Activated CD4-positive, alpha-beta memory T cell treated with anti-CD3 and anti-CD28 coated beads for 36 hours (primary cell): ENCODE data around the gene ACSL3. TPM values are rescaled to one million over a fixed set of nuclear protein-coding genes. Genes with fewer than 3 reads are reported as not detected.

Experiments used
- CTCF ChIA-PET: fragments of 350-600 bp; sonication (Branson Sonifier 250); formaldehyde crosslinking; loops from one replicate; lab custom pipeline; 2021; ENCODE audit warnings: antibody characterized with exemption, inconsistent platforms; lab: Charles Lee
- POLR2A ChIA-PET: fragments of 350-600 bp; sonication (Branson Sonifier 250); formaldehyde crosslinking; loops from one replicate; lab custom pipeline; 2021; ENCODE audit warnings: antibody characterized with exemption; lab: Charles Lee
- DNase-seq: peaks from one replicate; pipeline ENCODE4 v3.0.0-alpha.2; 2020
- H3K27ac Mint-ChIP-seq: one replicate; pipeline ENCODE4 v1.8.0; 2021; ENCODE audit warnings: mixed read lengths
- H3K27me3 Mint-ChIP-seq: one replicate; pipeline ENCODE4 v1.8.0; 2021; ENCODE audit warnings: mixed read lengths
- H3K36me3 Mint-ChIP-seq: one replicate; pipeline ENCODE4 v1.8.0; 2021; ENCODE audit warnings: mixed read lengths
- H3K4me1 Mint-ChIP-seq: one replicate; pipeline ENCODE4 v1.8.0; 2021; ENCODE audit warnings: low read depth, mixed read lengths
- H3K4me3 Mint-ChIP-seq: one replicate; pipeline ENCODE4 v1.8.0; 2021; ENCODE audit warnings: mild to moderate bottlenecking, mixed read lengths
- H3K9me3 Mint-ChIP-seq: one replicate; pipeline ENCODE4 v1.8.0; 2021; ENCODE audit warnings: mixed read lengths
- intact Hi-C: fragments of 100-400 bp; cut with micrococcal nuclease; formaldehyde crosslinking; loops from one replicate; pipeline ENCODE4 v1.15.1; 2023
- total RNA-seq, 2 experiments: library from RNA; stranded (reverse); gene quantifications; one replicate each; pipeline ENCODE4 v1.2.3, GENCODE V29; 2021

The ACSL3 gene
- total RNA-seq, 2 experiments from 2014 or later, result 48.7 to 57.2 TPM

- Mint-ChIP-seq H3K36me3 (no peaks in the 10 kb centered on the region), H3K9me3 (no peaks in the 10 kb centered on the region), H3K4me1 (peaks cover 21% of the 10 kb centered on the region), H3K4me3 (no peak overlapping the region), H3K27ac (no peak overlapping the region), H3K27me3 (no peaks in the 10 kb centered on the region)
- no peak for DNase-seq
- ChIA-PET CTCF (no interaction called here), POLR2A (no interaction called here)
- intact Hi-C loops, result no loop called here
Measured at GRCh38 chr2:222872551-222872950, 11.7 kb downstream of the ACSL3 start.

- Mint-ChIP-seq H3K27ac (no peak overlapping the region), H3K9me3 (no peaks in the 10 kb centered on the region), H3K27me3 (no peaks in the 10 kb centered on the region), H3K4me3 (no peak overlapping the region), H3K4me1 (peaks cover 35% of the 10 kb centered on the region), H3K36me3 (no peaks in the 10 kb centered on the region)
- intact Hi-C loops, result no loop called here
- ChIA-PET CTCF (interaction anchor here (1.4 kb wide), 1 partner anchor 28 kb away, joined by 4 read pairs; no protein-coding TSS in a partner anchor), POLR2A (no interaction called here)
- DNase-seq, result no peak
Measured at GRCh38 chr2:222875482-222875881, 14.6 kb downstream of the ACSL3 start.

GRCh38 chr2:222876947-222877346 is 16.1 kb downstream of the ACSL3 start:
- Mint-ChIP-seq H3K4me1 (peaks cover 35% of the 10 kb centered on the region), H3K27me3 (no peaks in the 10 kb centered on the region), H3K36me3 (no peaks in the 10 kb centered on the region), H3K4me3 (no peak overlapping the region), H3K27ac (no peak overlapping the region), H3K9me3 (no peaks in the 10 kb centered on the region)
- ChIA-PET CTCF (interaction anchor here (1.4 kb wide), 1 partner anchor 26 kb away, joined by 4 read pairs; no protein-coding TSS in a partner anchor), POLR2A (no interaction called here)
- no peak for DNase-seq
- intact Hi-C loops, result no loop called here

GRCh38 chr2:222877556-222878300 is 16.9 kb downstream of the ACSL3 start:
- no peaks in the 10 kb centered on the region for H3K27me3 Mint-ChIP-seq
- intact Hi-C loops, result no loop called here
- no peak overlapping the region for H3K27ac Mint-ChIP-seq
- ChIA-PET CTCF (interaction anchor here (0.9 kb wide), 1 partner anchor 13 kb away, joined by 3 read pairs; no protein-coding TSS in a partner anchor), POLR2A (no interaction called here)
- DNase-seq, result no peak
- no peaks in the 10 kb centered on the region for H3K36me3 Mint-ChIP-seq
- peaks cover 31% of the 10 kb centered on the region for H3K4me1 Mint-ChIP-seq
- no peaks in the 10 kb centered on the region for H3K9me3 Mint-ChIP-seq
- H3K4me3 Mint-ChIP-seq, result no peak overlapping the region

- H3K27me3 Mint-ChIP-seq, result no peaks in the 10 kb centered on the region
- POLR2A ChIA-PET, result no interaction called here
- H3K27ac Mint-ChIP-seq, result no peak overlapping the region
- intact Hi-C loops, result no loop called here
- DNase-seq, result no peak
- H3K9me3 Mint-ChIP-seq, result no peaks in the 10 kb centered on the region
- H3K4me3 Mint-ChIP-seq, result no peak overlapping the region
- H3K36me3 Mint-ChIP-seq, result no peaks in the 10 kb centered on the region
- CTCF ChIA-PET, result interaction anchor here (0.9 kb wide), 1 partner anchor 13 kb away, joined by 3 read pairs; no protein-coding TSS in a partner anchor
- peaks cover 31% of the 10 kb centered on the region for H3K4me1 Mint-ChIP-seq
Measured at GRCh38 chr2:222878301-222878876, 17.6 kb downstream of the ACSL3 start.

GRCh38 chr2:222878877-222879603 is 18.2 kb downstream of the ACSL3 start:
- CTCF ChIA-PET, result no interaction called here
- no peak overlapping the region for H3K4me3 Mint-ChIP-seq
- H3K27ac Mint-ChIP-seq, result no peak overlapping the region
- POLR2A ChIA-PET, result interaction anchor here (1.5 kb wide), 1 partner anchor 18 kb away, joined by 3 read pairs; the partner anchor contains the start of gene ACSL3
- peaks cover 31% of the 10 kb centered on the region for H3K4me1 Mint-ChIP-seq
- no peaks in the 10 kb centered on the region for H3K36me3 Mint-ChIP-seq
- intact Hi-C loops, result no loop called here
- no peak for DNase-seq
- no peaks in the 10 kb centered on the region for H3K27me3 Mint-ChIP-seq
- H3K9me3 Mint-ChIP-seq, result no peaks in the 10 kb centered on the region

- DNase-seq, result no peak
- H3K4me3 Mint-ChIP-seq, result no peak overlapping the region
- peaks cover 31% of the 10 kb centered on the region for H3K4me1 Mint-ChIP-seq
- CTCF ChIA-PET, result no interaction called here
- H3K9me3 Mint-ChIP-seq, result no peaks in the 10 kb centered on the region
- H3K36me3 Mint-ChIP-seq, result no peaks in the 10 kb centered on the region
- intact Hi-C loops, result no loop called here
- POLR2A ChIA-PET, result interaction anchor here (1.5 kb wide), 1 partner anchor 19 kb away, joined by 3 read pairs; the partner anchor contains the start of gene ACSL3
- H3K27me3 Mint-ChIP-seq, result no peaks in the 10 kb centered on the region
- H3K27ac Mint-ChIP-seq, result no peak overlapping the region
Measured at GRCh38 chr2:222879604-222879933, 18.7 kb downstream of the ACSL3 start.

GRCh38 chr2:222882484-222882928 is 21.7 kb downstream of the ACSL3 start:
- no peak overlapping the region for H3K4me3 Mint-ChIP-seq
- intact Hi-C loops, result no loop called here
- H3K27me3 Mint-ChIP-seq, result no peaks in the 10 kb centered on the region
- DNase-seq, result no peak
- peaks cover 25% of the 10 kb centered on the region for H3K4me1 Mint-ChIP-seq
- ChIA-PET CTCF (interaction anchor here (1.4 kb wide), 1 partner anchor 57 kb away, joined by 3 read pairs; no protein-coding TSS in a partner anchor), POLR2A (no interaction called here)
- no peaks in the 10 kb centered on the region for H3K36me3 Mint-ChIP-seq
- no peaks in the 10 kb centered on the region for H3K9me3 Mint-ChIP-seq
- no peak overlapping the region for H3K27ac Mint-ChIP-seq

- Mint-ChIP-seq H3K27ac (no peak overlapping the region), H3K36me3 (no peaks in the 10 kb centered on the region), H3K27me3 (no peaks in the 10 kb centered on the region), H3K4me3 (no peak overlapping the region), H3K4me1 (peaks cover 23% of the 10 kb centered on the region), H3K9me3 (no peaks in the 10 kb centered on the region)
- ChIA-PET CTCF (no interaction called here), POLR2A (interaction anchor here (0.6 kb wide), 1 partner anchor 54 kb away, joined by 3 read pairs; no protein-coding TSS in a partner anchor)
- DNase-seq, result no peak
- intact Hi-C loops, result no loop called here
Measured at GRCh38 chr2:222883420-222883819, 22.6 kb downstream of the ACSL3 start.

GRCh38 chr2:222884114-222884771 is 23.4 kb downstream of the ACSL3 start:
- Mint-ChIP-seq H3K9me3 (no peaks in the 10 kb centered on the region), H3K4me1 (peaks cover 18% of the 10 kb centered on the region), H3K36me3 (no peaks in the 10 kb centered on the region), H3K27me3 (no peaks in the 10 kb centered on the region), H3K27ac (no peak overlapping the region), H3K4me3 (no peak overlapping the region)
- intact Hi-C loops, result no loop called here
- POLR2A ChIA-PET, result interaction anchor here (0.6 kb wide), 1 partner anchor 55 kb away, joined by 3 read pairs; no protein-coding TSS in a partner anchor
- DNase-seq, result no peak
- CTCF ChIA-PET, result interaction anchor here (1.1 kb wide), 1 partner anchor 19 kb away, joined by 3 read pairs; no protein-coding TSS in a partner anchor

- Mint-ChIP-seq H3K4me3 (no peak overlapping the region), H3K27me3 (no peaks in the 10 kb centered on the region), H3K36me3 (no peaks in the 10 kb centered on the region), H3K9me3 (no peaks in the 10 kb centered on the region), H3K4me1 (peaks cover 12% of the 10 kb centered on the region), H3K27ac (no peak overlapping the region)
- ChIA-PET POLR2A (no interaction called here), CTCF (interaction anchor here (1.1 kb wide), 1 partner anchor 18 kb away, joined by 3 read pairs; no protein-coding TSS in a partner anchor)
- no peak for DNase-seq
- intact Hi-C loops, result no loop called here
Measured at GRCh38 chr2:222884805-222885424, 24.1 kb downstream of the ACSL3 start.
